ENCODE data around the gene SPECC1L. TPM values are rescaled to one million over a fixed set of nuclear protein-coding genes. Genes with fewer than 3 reads are reported as not detected.

SPECC1L gene
- total RNA-seq, 1 donor from 2014 or later, result 173 TPM

- no peak for DNase-seq
- no peak overlapping the region for H3K4me3 Mint-ChIP-seq (ENCODE audit: unreplicated experiment)
- H3K27me3 Mint-ChIP-seq (ENCODE audit: unreplicated experiment), result peaks cover 2% of the 10 kb centered on the region
- no peaks in the 10 kb centered on the region for H3K36me3 Mint-ChIP-seq (ENCODE audit: unreplicated experiment)
- H3K4me1 Mint-ChIP-seq (ENCODE audit: low read depth, unreplicated experiment), result no peaks in the 10 kb centered on the region
- no peak for TF ChIP-seq CTCF (IDR thresholded peaks at IDR 0.05; ENCODE audit: partially characterized antibody, unreplicated experiment)
- H3K27ac Mint-ChIP-seq (ENCODE audit: unreplicated experiment), result no peak overlapping the region
- H3K9me3 Mint-ChIP-seq (ENCODE audit: unreplicated experiment), result no peaks in the 10 kb centered on the region
These were observed 67.4 kb downstream of the SPECC1L start for GRCh38 chr22:24337894-24338645.

- Mint-ChIP-seq H3K4me3 (ENCODE audit: unreplicated experiment) (no peak overlapping the region), H3K36me3 (ENCODE audit: unreplicated experiment) (no peaks in the 10 kb centered on the region), H3K9me3 (ENCODE audit: unreplicated experiment) (no peaks in the 10 kb centered on the region), H3K4me1 (ENCODE audit: low read depth, unreplicated experiment) (no peaks in the 10 kb centered on the region), H3K27me3 (ENCODE audit: unreplicated experiment) (peaks cover 2% of the 10 kb centered on the region), H3K27ac (ENCODE audit: unreplicated experiment) (no peak overlapping the region)
- no peak for DNase-seq
- TF ChIP-seq CTCF (IDR thresholded peaks at IDR 0.05; ENCODE audit: partially characterized antibody, unreplicated experiment), result no peak
These were observed 68.3 kb downstream of the SPECC1L start for GRCh38 chr22:24338726-24339451.

GRCh38 chr22:24339452-24339747 is 68.8 kb downstream of the SPECC1L start:
- no peaks in the 10 kb centered on the region for H3K9me3 Mint-ChIP-seq (ENCODE audit: unreplicated experiment)
- no peak for DNase-seq
- H3K4me3 Mint-ChIP-seq (ENCODE audit: unreplicated experiment), result no peak overlapping the region
- TF ChIP-seq CTCF (IDR thresholded peaks at IDR 0.05; ENCODE audit: partially characterized antibody, unreplicated experiment), result no peak
- H3K4me1 Mint-ChIP-seq (ENCODE audit: low read depth, unreplicated experiment), result no peaks in the 10 kb centered on the region
- H3K27me3 Mint-ChIP-seq (ENCODE audit: unreplicated experiment), result peaks cover 2% of the 10 kb centered on the region
- H3K27ac Mint-ChIP-seq (ENCODE audit: unreplicated experiment), result no peak overlapping the region
- H3K36me3 Mint-ChIP-seq (ENCODE audit: unreplicated experiment), result no peaks in the 10 kb centered on the region

GRCh38 chr22:24341627-24342026 is 71.0 kb downstream of the SPECC1L start:
- DNase-seq, result no peak
- no peak overlapping the region for H3K4me3 Mint-ChIP-seq (ENCODE audit: unreplicated experiment)
- peaks cover 2% of the 10 kb centered on the region for H3K27me3 Mint-ChIP-seq (ENCODE audit: unreplicated experiment)
- TF ChIP-seq CTCF (IDR thresholded peaks at IDR 0.05; ENCODE audit: partially characterized antibody, unreplicated experiment), result no peak
- peaks cover 2% of the 10 kb centered on the region for H3K9me3 Mint-ChIP-seq (ENCODE audit: unreplicated experiment)
- no peaks in the 10 kb centered on the region for H3K4me1 Mint-ChIP-seq (ENCODE audit: low read depth, unreplicated experiment)
- H3K36me3 Mint-ChIP-seq (ENCODE audit: unreplicated experiment), result no peaks in the 10 kb centered on the region
- H3K27ac Mint-ChIP-seq (ENCODE audit: unreplicated experiment), result no peak overlapping the region

- peaks cover 1% of the 10 kb centered on the region for H3K27me3 Mint-ChIP-seq (ENCODE audit: unreplicated experiment)
- H3K4me3 Mint-ChIP-seq (ENCODE audit: unreplicated experiment), result no peak overlapping the region
- H3K27ac Mint-ChIP-seq (ENCODE audit: unreplicated experiment), result no peak overlapping the region
- no peaks in the 10 kb centered on the region for H3K9me3 Mint-ChIP-seq (ENCODE audit: unreplicated experiment)
- DNase-seq, result no peak
- H3K4me1 Mint-ChIP-seq (ENCODE audit: low read depth, unreplicated experiment), result no peaks in the 10 kb centered on the region
- H3K36me3 Mint-ChIP-seq (ENCODE audit: unreplicated experiment), result peaks cover 14% of the 10 kb centered on the region
- no peak for TF ChIP-seq CTCF (IDR thresholded peaks at IDR 0.05; ENCODE audit: partially characterized antibody, unreplicated experiment)
These were observed 80.0 kb downstream of the SPECC1L start for GRCh38 chr22:24350627-24351026.

Measured in glutamatergic neuron (in vitro differentiated cells).